Mesodermal cell (in vitro differentiated cells): ENCODE measurements around the gene ZNF598.
"Not testable (repeated sequence)": the region's sequence is repeated elsewhere in the genome, so short reads cannot be mapped to it uniquely, and the experiment has no call there.

Source experiments
- H3K27ac ChIP-seq: 2 replicates; pipeline ENCODE4 v1.7.0; 2013; ENCODE audit warnings: mild to moderate bottlenecking, low read depth, low read length, moderate library complexity; ENCODE audit not compliant: severe bottlenecking
- H3K36me3 ChIP-seq: 2 replicates; pipeline ENCODE4 v1.7.1; 2013; ENCODE audit warnings: mild to moderate bottlenecking, low read length, moderate library complexity; ENCODE audit not compliant: control insufficient read depth, insufficient read depth
- H3K4me1 ChIP-seq: one replicate; pipeline ENCODE4 v1.7.1; 2013; ENCODE audit warnings: mild to moderate bottlenecking, low read length; ENCODE audit not compliant: insufficient read depth, control insufficient read depth, poor library complexity, severe bottlenecking
- H3K4me3 ChIP-seq: 2 replicates; pipeline ENCODE4 v1.7.0; 2013; ENCODE audit warnings: low read length, control low read depth, mild to moderate bottlenecking; ENCODE audit not compliant: insufficient read depth, poor library complexity, severe bottlenecking; ENCODE audit errors: extremely low read depth
- H3K9me3 ChIP-seq: 2 replicates; pipeline ENCODE4 v1.7.1; 2013; ENCODE audit warnings: mild to moderate bottlenecking, low read length, moderate library complexity; ENCODE audit not compliant: control insufficient read depth
- WGBS, 2 experiments: methylation state at CpG; one replicate each; pipeline ENCODE4 v1.1.5; 2013; ENCODE audit warnings: missing lambda C conversion rate in 2 of 2; ENCODE audit not compliant: insufficient coverage in 2 of 2; 5-methylcytosine and 5-hydroxymethylcytosine counted together

The ZNF598 gene

DNA sequence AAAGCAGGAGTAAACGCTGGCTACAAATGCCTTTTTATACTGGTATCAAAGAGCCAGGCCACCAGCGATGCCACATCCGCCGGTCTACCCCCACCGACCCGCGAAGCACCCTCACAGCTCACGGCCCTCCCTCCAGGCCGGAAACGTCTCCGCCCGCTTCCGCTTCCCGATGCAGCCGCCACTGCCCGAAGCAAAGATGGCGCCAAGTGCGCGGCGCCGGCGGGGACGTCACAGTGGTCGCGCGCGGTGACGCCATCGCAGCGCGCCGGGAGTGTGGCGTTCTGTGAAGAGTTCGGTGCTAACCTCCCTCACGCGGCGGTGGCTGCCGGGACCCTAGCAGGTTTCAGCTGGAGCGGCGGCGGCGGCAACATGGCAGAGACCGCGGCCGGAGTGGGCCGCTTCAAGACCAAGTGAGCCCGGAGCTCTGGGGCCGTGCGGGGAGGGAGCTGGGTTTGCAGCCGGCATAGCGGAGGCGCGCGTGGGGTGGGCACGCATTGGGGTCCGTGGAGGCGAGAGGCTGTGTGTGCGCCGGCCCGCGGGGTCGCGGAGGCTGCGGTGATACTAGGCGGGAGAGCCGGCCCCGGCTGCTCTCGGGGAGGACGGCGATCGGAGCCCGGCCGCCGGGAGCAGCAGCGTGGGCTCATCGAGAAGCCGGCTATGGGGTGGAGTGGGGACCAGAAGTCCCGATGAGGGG is 37.7 kb downstream of the ZNF598 start, which contains the start of gene TBL3:
Gene TBL3, plus strand, starts transcription at position 258 of the 694 bp plus-strand sequence. Its CDS starts 112 bp downstream, at position 370.
- peaks cover 8% of the 10 kb centered on the region for H3K4me1 ChIP-seq
- WGBS, 2 experiments, result 1% methylated on average over 57 to 74 of the region's 78 CpGs
- H3K36me3 ChIP-seq, result peaks cover 31% of the 10 kb centered on the region
- no peaks in the 10 kb centered on the region for H3K9me3 ChIP-seq
- peak within 1 kb of the TSS; percentile 100 for H3K4me3 ChIP-seq
- peak within 1 kb of the TSS; percentile 87 for H3K27ac ChIP-seq

- H3K36me3 ChIP-seq, result peaks cover 8% of the 10 kb centered on the region
- peaks cover 11% of the 10 kb centered on the region for H3K4me1 ChIP-seq
- H3K4me3 ChIP-seq, result no peak overlapping the region
- H3K27ac ChIP-seq, result no peak overlapping the region
- WGBS, 2 experiments, result 94 to 96% methylated on average over 38 to 41 of the region's 41 CpGs
- no peaks in the 10 kb centered on the region for H3K9me3 ChIP-seq
These were observed 41.3 kb downstream of the ZNF598 start for GRCh38 chr16:1968146-1968953.

DNA sequence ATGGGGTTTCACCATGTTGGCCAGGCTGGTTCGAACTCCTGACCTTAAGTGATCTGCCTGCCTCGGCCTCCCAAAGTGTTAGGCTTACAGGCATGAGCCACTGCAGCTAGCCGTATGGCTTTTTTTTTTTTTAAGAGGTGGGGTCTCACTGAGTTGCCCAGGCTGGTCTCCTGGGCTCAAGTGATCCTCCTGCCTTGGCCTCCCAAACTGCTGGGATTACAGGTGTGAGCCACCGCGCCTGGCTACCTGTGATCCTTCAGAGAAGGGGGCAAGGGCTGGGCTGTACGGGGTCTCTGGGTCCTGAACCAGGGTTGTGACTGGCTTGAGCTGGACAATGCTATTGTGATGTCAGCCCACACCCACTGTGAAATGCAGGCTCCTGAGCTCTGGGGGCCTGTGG is 43.2 kb downstream of the ZNF598 start, which contains the start of gene RNF151:
Gene RNF151, plus strand, starts transcription at position 397 of the 400 bp plus-strand sequence. CDS start 26 bp downstream, outside the sequence.
- Histone ChIP-seq H3K27ac (no peak within 1 kb of the TSS), H3K4me1 (peaks cover 25% of the 10 kb centered on the region), H3K4me3 (peak within 1 kb of the TSS; percentile 96), H3K36me3 (peaks cover 25% of the 10 kb centered on the region), H3K9me3 (no peaks in the 10 kb centered on the region)
- WGBS, 2 experiments, result 87 to 100% methylated on average over 1 to 6 of the region's 6 CpGs

DNA sequence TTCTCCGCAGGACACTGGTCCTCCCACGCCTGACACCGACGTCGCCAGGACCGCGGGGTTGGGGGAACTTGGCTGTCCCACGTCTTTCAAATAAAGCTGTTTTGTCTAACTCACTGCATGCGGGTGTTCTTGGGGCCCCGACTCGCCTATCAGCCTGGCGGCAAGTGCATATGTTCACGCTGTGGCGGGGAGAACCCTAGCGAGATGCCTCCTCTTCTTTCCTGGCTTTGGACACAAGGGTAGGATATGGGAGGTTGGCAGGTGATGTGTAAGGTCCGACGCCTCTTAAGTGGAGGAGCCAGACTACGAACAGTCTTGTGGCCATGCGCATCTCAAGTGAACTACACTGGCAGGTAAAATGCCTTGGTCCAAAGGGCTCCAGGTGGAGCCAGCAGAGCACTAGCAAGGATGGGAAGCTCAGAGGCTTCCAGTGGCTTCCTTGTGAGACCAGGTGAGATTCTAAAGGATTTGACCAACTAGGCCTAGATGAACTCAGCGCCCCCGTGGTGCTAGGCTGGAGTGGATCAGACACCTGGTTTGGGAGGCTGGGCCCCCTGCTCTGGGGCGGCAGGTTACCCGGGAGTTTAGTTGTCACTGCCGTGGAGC is 44.1 kb downstream of the ZNF598 start:
- Histone ChIP-seq H3K27ac (peak overlapping the region; percentile 91), H3K9me3 (no peaks in the 10 kb centered on the region), H3K36me3 (peaks cover 28% of the 10 kb centered on the region), H3K4me3 (peak overlapping the region; percentile 96), H3K4me1 (peaks cover 25% of the 10 kb centered on the region)
- 26 to 27% methylated on average over 23 to 24 of the region's 24 CpGs for WGBS, 2 experiments

DNA sequence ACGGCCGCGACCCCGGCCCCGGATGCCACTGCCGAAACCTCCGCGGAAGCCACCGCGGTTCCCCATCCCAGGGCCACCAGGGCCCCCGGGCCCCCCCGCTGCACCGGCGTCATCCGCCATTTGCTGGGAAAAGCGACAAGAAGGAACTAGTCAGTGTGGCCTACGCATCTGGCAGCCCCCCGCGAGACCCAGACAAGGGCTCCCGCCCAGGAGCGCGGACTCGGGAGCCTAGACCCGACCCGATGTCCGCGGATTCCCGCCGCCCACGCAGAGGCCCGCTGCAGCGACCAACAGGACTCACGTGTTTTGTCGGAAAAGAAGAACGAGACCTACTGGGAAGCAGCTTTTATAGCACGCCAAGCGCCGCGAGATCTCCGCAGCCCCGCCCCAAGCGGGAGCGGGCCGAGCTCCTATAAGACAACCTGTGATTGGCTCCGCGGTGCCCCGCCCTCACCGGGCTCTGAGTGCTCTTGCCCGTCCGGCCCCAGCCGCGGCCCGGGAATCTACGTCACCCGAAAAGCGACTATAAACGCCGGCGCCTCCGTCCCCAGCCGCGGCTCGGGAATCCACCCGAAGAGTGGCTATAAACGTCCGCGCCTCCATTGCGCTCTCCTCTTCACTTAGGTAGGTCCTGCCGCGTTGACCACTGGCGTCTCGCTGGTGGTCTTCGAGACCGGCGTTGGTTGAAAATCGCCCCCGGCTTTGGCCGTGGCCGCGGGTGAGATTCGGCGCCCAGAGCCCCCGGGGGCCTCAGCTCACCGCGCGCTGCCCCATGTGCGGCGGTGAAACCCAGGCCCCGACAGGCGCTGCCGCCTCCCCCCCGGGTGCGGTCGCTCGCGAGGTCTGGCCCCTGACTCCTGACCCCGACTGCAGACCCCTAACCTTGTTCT is 44.9 kb downstream of the ZNF598 start, which contains the start of gene RPS2:
Gene RPS2, minus strand, starts transcription at position 321 of the 890 bp plus-strand sequence. Its CDS starts 201 bp downstream, at position 120.
- peak within 1 kb of the TSS; percentile 91 for H3K27ac ChIP-seq
- H3K4me3 ChIP-seq, result peak within 1 kb of the TSS; percentile 96
- H3K36me3 ChIP-seq, result peaks cover 28% of the 10 kb centered on the region
- peaks cover 29% of the 10 kb centered on the region for H3K4me1 ChIP-seq
- 0 to 1% methylated on average over 78 to 87 of the region's 97 CpGs for WGBS, 2 experiments
- no peaks in the 10 kb centered on the region for H3K9me3 ChIP-seq

DNA sequence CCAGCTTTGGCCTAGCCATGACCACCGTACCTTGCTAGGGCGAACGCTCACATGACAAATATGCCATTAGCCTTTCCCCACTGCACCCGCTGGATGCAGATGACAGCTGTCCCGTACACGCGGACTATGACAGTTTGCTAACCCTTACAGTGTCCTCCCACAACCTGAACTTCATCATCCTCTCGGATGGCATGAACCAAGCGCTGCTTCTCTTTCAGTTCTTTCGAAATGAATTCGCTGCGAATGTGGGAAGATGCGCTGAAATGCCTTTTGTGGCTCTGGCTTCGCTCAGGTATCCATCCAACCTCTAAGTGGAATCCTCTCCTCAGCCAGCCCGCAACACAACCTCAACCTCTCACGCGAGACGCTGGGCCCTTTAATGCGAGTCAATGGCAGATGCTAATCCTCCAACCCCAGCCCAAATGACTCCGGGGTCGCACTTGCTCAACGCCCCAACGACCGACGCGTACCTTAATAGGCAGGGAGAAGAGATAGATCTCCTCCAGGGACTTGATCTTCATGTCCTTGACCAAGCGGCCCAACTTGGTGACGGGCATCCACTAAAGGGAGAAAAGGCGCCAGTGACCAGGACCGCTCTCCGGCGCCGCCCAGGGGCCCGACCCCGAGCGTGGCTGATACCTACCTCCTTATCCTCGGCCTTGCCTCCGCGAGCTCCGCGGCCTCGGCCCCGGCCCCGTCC is 45.7 kb downstream of the ZNF598 start:
- Histone ChIP-seq H3K27ac (peak overlapping the region; percentile 91), H3K9me3 (no peaks in the 10 kb centered on the region), H3K36me3 (peaks cover 28% of the 10 kb centered on the region), H3K4me1 (peaks cover 29% of the 10 kb centered on the region), H3K4me3 (peak overlapping the region; percentile 96)
- 2 to 3% methylated on average over 25 to 31 of the region's 44 CpGs for WGBS, 2 experiments

- 88 to 93% methylated on average over 18 to 24 of the region's 37 CpGs for WGBS, 2 experiments
- Histone ChIP-seq H3K36me3 (peaks cover 28% of the 10 kb centered on the region), H3K4me3 (peak overlapping the region; percentile 96), H3K4me1 (peaks cover 29% of the 10 kb centered on the region), H3K27ac (peak overlapping the region; percentile 36)
- H3K9me3 ChIP-seq, result not testable (repeated sequence)
These were observed 47.2 kb downstream of the ZNF598 start for GRCh38 chr16:1962161-1963153.

DNA sequence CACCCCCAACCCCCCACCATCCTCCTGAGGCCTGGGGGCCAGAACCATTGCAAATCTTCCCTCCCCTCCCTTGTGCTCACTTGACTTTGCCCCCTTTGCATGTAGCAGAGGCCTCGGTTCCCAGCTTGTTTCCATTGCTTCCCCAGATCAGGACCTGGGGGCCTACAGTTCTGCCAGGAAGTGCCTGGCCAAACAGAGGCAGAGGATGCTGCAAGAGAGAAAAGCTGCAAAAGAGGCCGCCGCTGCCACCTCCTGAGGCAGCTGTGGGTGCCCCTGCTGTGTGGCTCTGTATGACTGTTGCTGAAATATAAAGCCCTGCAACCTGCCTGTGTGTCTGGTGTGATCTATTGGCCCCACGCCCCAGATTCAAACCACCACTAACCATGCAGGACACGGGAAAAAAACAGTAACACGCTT is 48.0 kb downstream of the ZNF598 start:
- Histone ChIP-seq H3K9me3 (no peaks in the 10 kb centered on the region), H3K4me1 (peaks cover 29% of the 10 kb centered on the region), H3K27ac (no peak overlapping the region), H3K4me3 (no peak overlapping the region), H3K36me3 (peaks cover 28% of the 10 kb centered on the region)
- WGBS, 2 experiments, result 61 to 65% methylated on average over 6 of the region's 6 CpGs
